Measurements from ENCODE around the gene CARD8. TPM values are rescaled to one million over a fixed set of nuclear protein-coding genes. Genes with fewer than 3 reads are reported as not detected.
"Not testable (repeated sequence)": the region's sequence is repeated elsewhere in the genome, so short reads cannot be mapped to it uniquely, and the experiment has no call there.

Gene CARD8
- total RNA-seq, 1 donor from 2014 or later = 110 TPM

DNA sequence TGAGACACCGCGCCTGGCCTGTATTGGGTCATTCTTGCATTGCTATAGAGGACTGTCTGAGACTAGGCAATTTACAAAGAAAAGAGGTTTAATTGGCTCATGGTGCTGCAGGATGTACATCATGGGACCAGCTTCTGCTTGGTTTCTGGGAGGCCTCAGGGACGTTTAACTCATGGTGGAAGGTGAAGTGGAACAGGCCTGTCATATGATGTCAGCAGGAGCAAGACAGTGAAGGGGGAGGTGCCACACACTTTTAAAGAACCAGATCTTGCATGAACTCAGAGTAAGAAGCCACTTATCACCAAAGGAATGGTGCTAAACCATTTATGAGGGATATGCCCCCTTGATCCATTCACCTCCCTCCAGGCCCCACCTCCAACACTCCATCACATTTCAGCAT lies 18.7 kb downstream of the CARD8 start:
- intact Hi-C loops (cut with micrococcal nuclease) = no loop called here
- DNase-seq (ENCODE audit: low spot score) = no peak
- Mint-ChIP-seq H3K27ac (peak overlapping the region; percentile 38), H3K36me3 (ENCODE audit: low read depth) (peaks cover 81% of the 10 kb centered on the region), H3K9me3 (no peaks in the 10 kb centered on the region), H3K4me3 (ENCODE audit: low read depth) (no peak overlapping the region), H3K4me1 (ENCODE audit: low read depth) (peaks cover 19% of the 10 kb centered on the region), H3K27me3 (ENCODE audit: low read depth) (no peaks in the 10 kb centered on the region)

DNA sequence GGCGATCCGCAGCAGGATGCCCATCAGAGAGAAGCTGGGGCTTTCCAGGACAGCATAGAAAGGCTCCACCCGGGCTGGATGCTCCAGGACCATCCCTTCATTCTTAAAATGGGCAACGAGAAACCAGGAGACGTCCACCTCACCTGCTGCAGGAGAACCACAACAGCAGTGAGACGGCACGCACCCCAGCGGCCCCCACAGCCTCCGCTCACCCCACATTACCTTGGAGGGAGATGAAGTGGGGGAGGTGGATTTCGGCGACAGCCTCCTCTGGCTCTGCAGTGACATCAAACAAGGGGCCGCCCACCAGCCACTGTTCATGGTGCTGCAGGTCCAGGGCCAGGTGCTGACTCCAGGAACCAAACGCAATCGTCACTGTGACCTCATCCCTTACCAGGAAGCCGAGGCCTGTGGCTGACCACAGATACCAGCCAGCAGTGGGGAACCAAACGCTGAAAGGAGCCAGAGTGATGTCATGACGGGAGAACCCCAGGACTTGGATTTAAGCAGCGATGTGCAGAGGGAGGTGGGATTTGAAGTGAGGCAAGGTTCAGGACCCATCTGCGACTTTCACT lies 25.1 kb downstream of the CARD8 start:
- H3K27me3 Mint-ChIP-seq (ENCODE audit: low read depth) = no peaks in the 10 kb centered on the region
- H3K4me1 Mint-ChIP-seq (ENCODE audit: low read depth) = peaks cover 16% of the 10 kb centered on the region
- peak overlapping the region; percentile 48 for H3K27ac Mint-ChIP-seq
- intact Hi-C loops (cut with micrococcal nuclease) = no loop called here
- no peaks in the 10 kb centered on the region for H3K9me3 Mint-ChIP-seq
- no peak overlapping the region for H3K4me3 Mint-ChIP-seq (ENCODE audit: low read depth)
- peaks cover 85% of the 10 kb centered on the region for H3K36me3 Mint-ChIP-seq (ENCODE audit: low read depth)
- DNase-seq (ENCODE audit: low spot score) = peak; percentile 17

DNA sequence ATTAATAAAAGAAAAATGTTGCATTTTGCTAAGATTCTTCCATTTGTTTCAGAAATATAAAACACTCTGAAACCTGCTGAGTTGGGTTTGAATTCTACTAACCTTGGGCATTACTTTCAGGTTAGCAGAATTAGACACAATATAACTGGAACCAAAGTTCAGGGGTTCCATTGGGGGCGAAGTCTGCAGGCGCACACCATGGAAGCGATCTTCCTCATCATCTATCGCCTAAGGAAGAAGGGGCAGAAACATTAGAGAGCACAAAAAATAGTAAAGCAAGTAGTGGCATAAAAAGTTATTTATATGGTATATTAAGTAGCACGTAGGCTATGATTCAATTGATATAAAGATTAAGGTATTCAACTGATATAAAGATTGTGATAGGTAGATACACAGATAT lies 34.1 kb downstream of the CARD8 start:
- no peak for DNase-seq (ENCODE audit: low spot score)
- H3K36me3 Mint-ChIP-seq (ENCODE audit: low read depth) = peaks cover 69% of the 10 kb centered on the region
- intact Hi-C loops (cut with micrococcal nuclease) = no loop called here
- H3K27me3 Mint-ChIP-seq (ENCODE audit: low read depth) = no peaks in the 10 kb centered on the region
- H3K9me3 Mint-ChIP-seq = no peaks in the 10 kb centered on the region
- no peaks in the 10 kb centered on the region for H3K4me1 Mint-ChIP-seq (ENCODE audit: low read depth)
- H3K4me3 Mint-ChIP-seq (ENCODE audit: low read depth) = no peak overlapping the region
- no peak overlapping the region for H3K27ac Mint-ChIP-seq

GRCh38 chr19:48220784-48221183 lies 34.9 kb downstream of the CARD8 start:
- H3K27ac Mint-ChIP-seq; H3K4me3 Mint-ChIP-seq (ENCODE audit: low read depth); H3K4me1 Mint-ChIP-seq (ENCODE audit: low read depth); H3K9me3 Mint-ChIP-seq; H3K27me3 Mint-ChIP-seq (ENCODE audit: low read depth); intact Hi-C loops (cut with micrococcal nuclease); DNase-seq (ENCODE audit: low spot score): not testable (repeated sequence)
- peaks cover 74% of the 10 kb centered on the region for H3K36me3 Mint-ChIP-seq (ENCODE audit: low read depth)

GRCh38 chr19:48218997-48219396 lies 36.7 kb downstream of the CARD8 start:
- Mint-ChIP-seq H3K27me3 (ENCODE audit: low read depth) (no peaks in the 10 kb centered on the region), H3K36me3 (ENCODE audit: low read depth) (peaks cover 78% of the 10 kb centered on the region), H3K4me3 (ENCODE audit: low read depth) (no peak overlapping the region), H3K9me3 (no peaks in the 10 kb centered on the region), H3K4me1 (ENCODE audit: low read depth) (no peaks in the 10 kb centered on the region), H3K27ac (no peak overlapping the region)
- DNase-seq (ENCODE audit: low spot score) = no peak
- intact Hi-C loops (cut with micrococcal nuclease) = no loop called here

DNA sequence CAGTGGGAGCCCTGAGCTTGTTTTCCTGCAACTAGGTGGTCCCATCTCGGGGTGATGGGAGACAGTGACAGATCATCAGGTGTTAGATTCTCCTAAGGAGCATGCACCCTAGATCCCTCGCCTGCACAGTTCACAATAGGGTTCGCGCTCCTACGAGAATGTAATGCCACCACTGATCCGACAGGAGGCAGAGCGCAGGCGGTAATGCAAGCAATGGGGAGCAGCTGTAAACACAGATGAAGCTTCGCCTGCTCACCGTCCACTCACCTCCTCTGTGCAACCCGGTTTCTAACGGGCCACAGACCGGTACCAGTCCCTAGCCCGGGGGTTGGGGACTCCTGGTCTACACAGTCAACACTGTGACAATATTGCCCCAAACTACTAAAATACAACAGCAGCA lies 38.8 kb downstream of the CARD8 start:
- Mint-ChIP-seq H3K4me3 (ENCODE audit: low read depth) (no peak overlapping the region), H3K4me1 (ENCODE audit: low read depth) (peaks cover 4% of the 10 kb centered on the region), H3K9me3 (no peaks in the 10 kb centered on the region), H3K36me3 (ENCODE audit: low read depth) (peaks cover 80% of the 10 kb centered on the region), H3K27me3 (ENCODE audit: low read depth) (no peaks in the 10 kb centered on the region), H3K27ac (no peak overlapping the region)
- no peak for DNase-seq (ENCODE audit: low spot score)
- intact Hi-C loops (cut with micrococcal nuclease) = no loop called here

- Mint-ChIP-seq H3K9me3 (no peaks in the 10 kb centered on the region), H3K4me1 (ENCODE audit: low read depth) (peaks cover 4% of the 10 kb centered on the region), H3K27ac (peak overlapping the region; percentile 19), H3K27me3 (ENCODE audit: low read depth) (no peaks in the 10 kb centered on the region), H3K4me3 (ENCODE audit: low read depth) (no peak overlapping the region), H3K36me3 (ENCODE audit: low read depth) (peaks cover 80% of the 10 kb centered on the region)
- no peak for DNase-seq (ENCODE audit: low spot score)
- intact Hi-C loops (cut with micrococcal nuclease) = no loop called here
Observed at GRCh38 chr19:48213959-48214358, 41.8 kb downstream of the CARD8 start.

DNA sequence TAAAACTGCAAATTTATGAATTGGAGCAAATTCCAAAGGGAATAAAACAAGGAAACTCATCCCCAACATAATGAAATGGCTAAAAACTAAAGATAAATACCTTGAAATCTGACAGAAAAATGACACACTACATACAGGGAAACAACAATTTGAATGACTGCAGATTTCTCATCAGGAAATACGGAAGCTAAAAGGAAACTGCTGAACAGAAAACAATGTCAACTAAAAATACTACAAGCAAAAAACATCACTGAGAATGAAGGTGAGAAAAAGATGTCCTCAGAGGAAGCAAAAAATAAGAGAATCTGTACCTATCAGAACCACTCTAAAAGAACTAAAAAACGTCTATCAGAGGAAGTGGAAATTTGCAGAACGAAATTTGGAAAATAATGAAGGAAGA lies 45.7 kb downstream of the CARD8 start:
- Mint-ChIP-seq H3K4me1 (ENCODE audit: low read depth) (peaks cover 10% of the 10 kb centered on the region), H3K4me3 (ENCODE audit: low read depth) (no peak overlapping the region), H3K36me3 (ENCODE audit: low read depth) (peaks cover 67% of the 10 kb centered on the region)

GRCh38 chr19:48206397-48207093 lies 49.2 kb downstream of the CARD8 start:
- intact Hi-C loops (cut with micrococcal nuclease) = no loop called here
- Mint-ChIP-seq H3K27me3 (ENCODE audit: low read depth) (no peaks in the 10 kb centered on the region), H3K36me3 (ENCODE audit: low read depth) (peaks cover 42% of the 10 kb centered on the region), H3K4me1 (ENCODE audit: low read depth) (peaks cover 7% of the 10 kb centered on the region), H3K4me3 (ENCODE audit: low read depth) (peak overlapping the region; percentile 26), H3K27ac (peak overlapping the region; percentile 62), H3K9me3 (no peaks in the 10 kb centered on the region)
- no peak for DNase-seq (ENCODE audit: low spot score)

More for the DNA sequence above, 45.7 kb downstream of the CARD8 start:
- intact Hi-C loops (cut with micrococcal nuclease) = no loop called here
- H3K27ac Mint-ChIP-seq = no peak overlapping the region
- no peaks in the 10 kb centered on the region for H3K9me3 Mint-ChIP-seq
- DNase-seq (ENCODE audit: low spot score) = no peak
- no peaks in the 10 kb centered on the region for H3K27me3 Mint-ChIP-seq (ENCODE audit: low read depth)

- Mint-ChIP-seq H3K36me3 (ENCODE audit: low read depth) (peaks cover 21% of the 10 kb centered on the region), H3K4me3 (ENCODE audit: low read depth) (no peak overlapping the region), H3K9me3 (no peaks in the 10 kb centered on the region), H3K4me1 (ENCODE audit: low read depth) (peaks cover 7% of the 10 kb centered on the region), H3K27me3 (ENCODE audit: low read depth) (no peaks in the 10 kb centered on the region), H3K27ac (no peak overlapping the region)
- intact Hi-C loops (cut with micrococcal nuclease) = loop anchor here (1.0 to 2.0 kb wide), 4 partner anchors 33 to 56 kb away; partner anchors contain the start of genes CARD8, LIG1 and ZSWIM9
- DNase-seq (ENCODE audit: low spot score) = peak; percentile 92
Observed at GRCh38 chr19:48203794-48204628, 51.7 kb downstream of the CARD8 start.

DNA sequence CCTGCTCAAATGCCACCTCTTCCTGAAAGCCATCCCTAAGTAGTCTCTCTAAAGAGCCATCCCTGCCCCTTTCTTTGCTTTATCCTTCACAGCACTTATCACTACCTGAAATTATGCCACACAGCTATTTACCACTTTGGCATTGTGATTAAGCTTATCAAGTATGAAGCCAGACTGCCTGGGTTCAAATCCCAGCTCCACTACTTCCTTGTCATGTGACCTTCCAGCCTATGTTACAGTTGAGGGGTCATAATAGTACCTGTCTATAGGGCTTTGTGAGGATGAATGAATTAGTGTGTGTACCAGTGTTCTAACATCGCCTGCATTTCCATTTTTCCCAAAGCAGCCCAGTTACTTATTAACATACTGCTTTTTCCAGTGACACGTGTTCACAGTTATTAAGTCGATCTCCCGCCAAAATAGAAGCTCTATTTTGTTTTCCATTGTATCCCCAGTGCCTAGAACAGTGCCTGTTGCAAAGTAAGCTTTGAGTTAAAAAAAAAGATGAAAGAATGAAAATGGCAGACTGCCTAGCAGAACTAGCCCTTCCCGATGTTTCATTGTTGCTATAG lies 52.4 kb downstream of the CARD8 start:
- Mint-ChIP-seq H3K36me3 (ENCODE audit: low read depth) (peaks cover 19% of the 10 kb centered on the region), H3K27ac (no peak overlapping the region), H3K4me1 (ENCODE audit: low read depth) (peaks cover 7% of the 10 kb centered on the region), H3K4me3 (ENCODE audit: low read depth) (no peak overlapping the region), H3K9me3 (no peaks in the 10 kb centered on the region), H3K27me3 (ENCODE audit: low read depth) (no peaks in the 10 kb centered on the region)
- DNase-seq (ENCODE audit: low spot score) = no peak
- intact Hi-C loops (cut with micrococcal nuclease) = no loop called here

GRCh38 chr19:48196933-48197665 lies 58.6 kb downstream of the CARD8 start:
- Mint-ChIP-seq H3K27me3 (ENCODE audit: low read depth) (no peaks in the 10 kb centered on the region), H3K4me3 (ENCODE audit: low read depth) (no peak overlapping the region), H3K36me3 (ENCODE audit: low read depth) (no peaks in the 10 kb centered on the region), H3K27ac (no peak overlapping the region), H3K4me1 (ENCODE audit: low read depth) (peaks cover 4% of the 10 kb centered on the region), H3K9me3 (no peaks in the 10 kb centered on the region)
- DNase-seq (ENCODE audit: low spot score) = no peak
- intact Hi-C loops (cut with micrococcal nuclease) = no loop called here
